SK-N-SH (cell line): ENCODE data around the gene HACE1. TPM values are rescaled to one million over a fixed set of nuclear protein-coding genes. Genes with fewer than 3 reads are reported as not detected.

Experiments
- CTCF ChIA-PET: fragments of 300-600, 350-600 bp; formaldehyde crosslinking; extraction: SDS; loops from one replicate; lab custom pipeline; 2021; lab: Yijun Ruan, JAX
- POLR2A ChIA-PET: fragments of 350-600 bp; sonication (Branson Sonifier 250); formaldehyde crosslinking; extraction: SDS; loops from one replicate; lab custom pipeline; 2020; ENCODE audit warnings: antibody characterized with exemption, inconsistent platforms; lab: Yijun Ruan, JAX
- DNase-seq: peaks from one replicate; pipeline ENCODE4 v3.0.0; 2012
- H2AFZ ChIP-seq: fragments of 200-600 bp; sonication (generic); 2 replicates; pipeline ENCODE4 v1.8.1; 2016; ENCODE audit warnings: antibody characterized with exemption, mild to moderate bottlenecking, low read depth
- H3F3A ChIP-seq: fragments of 200-600 bp; sonication (generic); replicated peaks from 2 replicates; pipeline ENCODE3; 2016; ENCODE audit warnings: antibody characterized with exemption, mild to moderate bottlenecking; ENCODE audit not compliant: insufficient read depth
- H3K27ac ChIP-seq, 2 experiments: fragments of 200-500 bp in 1 of 2; fragments of 200-600 bp in 1 of 2; sonication (Bioruptor generic) in 1 of 2; sonication (generic), shearing (Covaris generic) in 1 of 2; 2 replicates each; pipeline versions ENCODE4 v1.5.1 to v1.6.1; 2014 to 2016; ENCODE audit warnings: low read depth in 2 of 2, inconsistent platforms in 1 of 2, low read length in 1 of 2, mild to moderate bottlenecking in 1 of 2, mixed read lengths in 1 of 2
- H3K27me3 ChIP-seq: fragments of 200-600 bp; sonication (generic), shearing (Covaris generic); 2 replicates; pipeline ENCODE4 v1.6.1; 2016; ENCODE audit warnings: mixed run types; ENCODE audit not compliant: insufficient read depth
- H3K36me3 ChIP-seq, 2 experiments: fragments of 200-500 bp in 1 of 2; fragments of 200-600 bp in 1 of 2; sonication (Bioruptor generic) in 1 of 2; sonication (generic) in 1 of 2; replicated peaks in 1 of 2; 2 replicates each; pipeline versions ENCODE3 to v1.5.1; 2014 to 2016; ENCODE audit warnings: low read length in 1 of 2, mild to moderate bottlenecking in 1 of 2; ENCODE audit not compliant: insufficient read depth in 2 of 2, control insufficient read depth in 1 of 2
- H3K4me1 ChIP-seq, 2 experiments: fragments of 200-500 bp in 1 of 2; fragments of 200-600 bp in 1 of 2; sonication (Bioruptor generic) in 1 of 2; sonication (generic), shearing (Covaris generic) in 1 of 2; 2 replicates each; pipeline versions ENCODE4 v1.5.1 to v1.6.1; 2014 to 2016; ENCODE audit warnings: low read depth in 1 of 2, low read length in 1 of 2, mixed run types in 1 of 2; ENCODE audit not compliant: insufficient read depth in 2 of 2, control insufficient read depth in 1 of 2
- H3K4me2 ChIP-seq: fragments of 200-600 bp; sonication (generic), shearing (Covaris generic); 2 replicates; pipeline ENCODE4 v1.6.1; 2017; ENCODE audit warnings: mixed run types
- H3K4me3 ChIP-seq, 2 experiments: fragments of 200-500 bp in 1 of 2; fragments of 200-600 bp in 1 of 2; sonication (Bioruptor generic) in 1 of 2; sonication (generic), shearing (Covaris generic) in 1 of 2; 2 replicates each; pipeline versions ENCODE4 v1.5.1 to v1.8.1; 2014 to 2016; ENCODE audit warnings: low read depth in 2 of 2, inconsistent platforms in 1 of 2, low read length in 1 of 2, mild to moderate bottlenecking in 1 of 2, mixed read lengths in 1 of 2, moderate library complexity in 1 of 2
- H3K79me2 ChIP-seq: fragments of 200-600 bp; sonication (generic); 2 replicates; pipeline ENCODE4 v1.8.1; 2017; ENCODE audit warnings: mild to moderate bottlenecking; ENCODE audit not compliant: insufficient read depth
- H3K9ac ChIP-seq: fragments of 200-600 bp; sonication (generic); 2 replicates; pipeline ENCODE4 v1.6.1; 2017; ENCODE audit warnings: mixed run types
- H3K9me2 ChIP-seq: fragments of 200-600 bp; sonication (generic); 2 replicates; pipeline ENCODE4 v1.6.1; 2017; ENCODE audit warnings: mixed run types
- H3K9me3 ChIP-seq: fragments of 200-600 bp; sonication (generic); 2 replicates; pipeline ENCODE4 v1.6.1; 2017; ENCODE audit warnings: mixed run types, mild to moderate bottlenecking, moderate library complexity
- H4K20me1 ChIP-seq: fragments of 200-600 bp; sonication (generic); 2 replicates; pipeline ENCODE4 v1.6.1; 2017; ENCODE audit warnings: mild to moderate bottlenecking, mixed run types; ENCODE audit not compliant: insufficient read depth
- CTCF ChIP-seq: fragments of 200-600 bp; sonication (generic); IDR thresholded peaks from 2 replicates; pipeline ENCODE4 v1.6.1; 2017; ENCODE audit warnings: antibody characterized with exemption, mild to moderate bottlenecking, moderate library complexity
- EP300 ChIP-seq, 2 experiments: IDR thresholded peaks; 2 replicates each; pipeline versions ENCODE4 v1.4.0 to v1.6.1; 2012; ENCODE audit warnings: borderline replicate concordance in 1 of 2, low read depth in 1 of 2, low read length in 1 of 2
- NFIC ChIP-seq: IDR thresholded peaks from 2 replicates; pipeline ENCODE4 v1.4.0; 2012; ENCODE audit warnings: borderline replicate concordance
- RAD21 ChIP-seq: IDR thresholded peaks from 2 replicates; pipeline ENCODE4 v1.6.1; 2012; ENCODE audit warnings: mild to moderate bottlenecking, low read length
- REST ChIP-seq: IDR thresholded peaks from 2 replicates; pipeline ENCODE4 v1.6.1; 2012; ENCODE audit warnings: mild to moderate bottlenecking, low read depth, low read length, moderate library complexity
- RXRA ChIP-seq: IDR thresholded peaks from 2 replicates; pipeline ENCODE4 v1.4.0; 2012; ENCODE audit warnings: low read depth, mild to moderate bottlenecking, borderline replicate concordance
- SIN3A ChIP-seq: IDR thresholded peaks from 2 replicates; pipeline ENCODE4 v1.6.1; 2012; ENCODE audit warnings: low read depth, mild to moderate bottlenecking, low read length, moderate library complexity, borderline replicate concordance
- SMC3 ChIP-seq: IDR thresholded peaks from 2 replicates; pipeline ENCODE4 v1.6.1; 2012; ENCODE audit warnings: low read depth, low read length, improper control_type of control experiment
- TCF12 ChIP-seq: IDR thresholded peaks from 2 replicates; pipeline ENCODE4 v1.4.0; 2012
- USF1 ChIP-seq: IDR thresholded peaks from 2 replicates; pipeline ENCODE4 v1.4.0; 2012; ENCODE audit warnings: low read depth, borderline replicate concordance
- WGBS: methylation state at CpG from one replicate; pipeline ENCODE4 v1.1.6; 2017; ENCODE audit warnings: low lambda C conversion rate; 5-methylcytosine and 5-hydroxymethylcytosine counted together
- polyA plus RNA-seq, 3 experiments: library from polyadenylated mRNA; depleted of rRNA; stranded (reverse); fragments of >200 nt; gene quantifications; 2 replicates each; pipeline ENCODE4 v1.2.3, GENCODE V29; 2012

HACE1 gene
- polyA plus RNA-seq, 1 of the 3 experiments (the other 2 are of a cell fraction), result 6.2 TPM

GRCh38 chr6:104784884-104785283, 74.8 kb downstream of the HACE1 start (continued):
- TF ChIP-seq USF1, result no peak
- TF ChIP-seq TCF12, result peak; percentile 91
- peak; percentile 85 for TF ChIP-seq SIN3A
- TF ChIP-seq REST, result no peak
- TF ChIP-seq EP300 (IDR thresholded peaks at IDR 0.05; ENCODE audit: borderline replicate concordance in 1 of 2, low read depth in 1 of 2, low read length in 1 of 2), result peak; percentile 27 to 91; a peak in 3 of 4 replicates
- no peak for TF ChIP-seq RAD21

- no peak overlapping the region for H3K4me2 ChIP-seq
- TF ChIP-seq SMC3 (peak; percentile 50), RAD21 (peak; percentile 81), CTCF (peak; percentile 79), RXRA (no peak), NFIC (no peak)
- H3K9ac ChIP-seq, result no peak overlapping the region
- no peaks in the 10 kb centered on the region for H3K27me3 ChIP-seq
- H4K20me1 ChIP-seq, result no peaks in the 10 kb centered on the region
- H3F3A ChIP-seq, result no peaks in the 10 kb centered on the region
- H3K9me2 ChIP-seq, result no peaks in the 10 kb centered on the region
- H3K4me1 ChIP-seq, result no peaks in the 10 kb centered on the region; a peak in 1 of 4 replicates
- POLR2A ChIA-PET, result no interaction called here
- CTCF ChIA-PET, result interaction anchor here (0.6 to 1.4 kb wide), 4 partner anchors 12 to 760 kb away, joined by 3 to 6 read pairs (median 4); no protein-coding TSS in a partner anchor
- no peaks in the 10 kb centered on the region for H3K79me2 ChIP-seq
- H2AFZ ChIP-seq, result no peak overlapping the region
- no peak overlapping the region; a peak in 1 of 4 replicates for H3K4me3 ChIP-seq
- DNase-seq, result peak; percentile 39
- no peaks in the 10 kb centered on the region for H3K9me3 ChIP-seq
- H3K27ac ChIP-seq, result no peak overlapping the region
- H3K36me3 ChIP-seq, result peaks cover 22 to 29% of the 10 kb centered on the region in 2 experiments
- 10% methylated on average over 2 of the region's 2 CpGs for WGBS
These were observed 88.4 kb downstream of the HACE1 start for GRCh38 chr6:104771258-104771832.
